ENCODE data around the gene SPINDOC.

DNA sequence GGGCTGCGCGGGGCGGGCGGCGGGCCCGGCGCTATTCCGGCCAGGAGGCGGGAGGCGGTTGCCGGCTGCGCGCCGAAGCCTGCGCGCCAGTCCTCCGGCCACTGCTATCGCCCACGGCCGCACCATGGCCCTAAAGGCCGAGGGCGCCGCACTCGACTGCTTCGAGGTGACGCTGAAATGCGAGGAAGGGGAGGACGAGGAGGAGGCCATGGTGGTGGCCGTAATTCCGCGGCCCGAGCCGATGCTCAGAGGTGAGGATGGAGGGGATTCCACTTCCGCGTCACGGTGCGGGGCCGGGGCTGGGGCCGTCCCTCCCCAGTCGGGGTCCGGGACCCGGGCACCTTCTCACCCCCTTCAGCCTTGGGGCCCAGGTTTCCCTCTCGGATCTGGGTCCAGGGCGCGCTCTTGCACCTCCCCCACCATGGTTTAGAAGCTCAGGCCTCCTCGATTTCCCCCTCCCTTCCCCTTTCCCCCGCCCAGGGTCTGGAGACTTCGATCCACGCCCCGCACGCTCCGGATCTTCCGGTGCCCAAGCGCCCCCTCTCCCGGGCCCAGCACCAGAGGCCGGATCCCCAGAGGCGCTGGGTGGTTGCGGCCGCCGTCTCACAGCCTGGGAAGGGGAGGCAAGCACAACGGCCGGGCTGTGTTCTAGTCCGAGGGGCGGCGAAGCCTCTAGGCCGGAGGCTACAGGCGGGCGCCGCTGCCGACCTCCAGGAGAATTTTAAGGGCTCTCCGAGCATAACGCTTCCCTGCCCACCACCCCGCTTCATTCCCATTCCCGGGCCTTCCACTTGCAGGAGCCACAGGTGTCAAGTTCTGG, 517 bp downstream of the SPINDOC start:
- TF ChIP-seq, protein P1, sequence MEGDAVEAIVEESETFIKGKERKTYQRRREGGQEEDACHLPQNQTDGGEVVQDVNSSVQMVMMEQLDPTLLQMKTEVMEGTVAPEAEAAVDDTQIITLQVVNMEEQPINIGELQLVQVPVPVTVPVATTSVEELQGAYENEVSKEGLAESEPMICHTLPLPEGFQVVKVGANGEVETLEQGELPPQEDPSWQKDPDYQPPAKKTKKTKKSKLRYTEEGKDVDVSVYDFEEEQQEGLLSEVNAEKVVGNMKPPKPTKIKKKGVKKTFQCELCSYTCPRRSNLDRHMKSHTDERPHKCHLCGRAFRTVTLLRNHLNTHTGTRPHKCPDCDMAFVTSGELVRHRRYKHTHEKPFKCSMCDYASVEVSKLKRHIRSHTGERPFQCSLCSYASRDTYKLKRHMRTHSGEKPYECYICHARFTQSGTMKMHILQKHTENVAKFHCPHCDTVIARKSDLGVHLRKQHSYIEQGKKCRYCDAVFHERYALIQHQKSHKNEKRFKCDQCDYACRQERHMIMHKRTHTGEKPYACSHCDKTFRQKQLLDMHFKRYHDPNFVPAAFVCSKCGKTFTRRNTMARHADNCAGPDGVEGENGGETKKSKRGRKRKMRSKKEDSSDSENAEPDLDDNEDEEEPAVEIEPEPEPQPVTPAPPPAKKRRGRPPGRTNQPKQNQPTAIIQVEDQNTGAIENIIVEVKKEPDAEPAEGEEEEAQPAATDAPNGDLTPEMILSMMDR (conservative IDR thresholded peaks at IDR 0.05) = no peak
- TF ChIP-seq EZH2 (IDR thresholded peaks at IDR 0.05; ENCODE audit: low read depth) = no peak
